Neuronal stem cell (in vitro differentiated cells): ENCODE measurements around the gene MALT1.
A peak's percentile ranks its signal among the peaks of the same experiment; 100 is the strongest.

Experiments
- DNase-seq: peaks from one replicate; pipeline ENCODE4 v3.0.0-alpha.2; 2013; ENCODE audit warnings: low spot score
- H2AFZ ChIP-seq: one replicate; pipeline ENCODE4 v1.6.1; 2013; ENCODE audit warnings: mild to moderate bottlenecking, low read length, inconsistent platforms
- H2AK5ac ChIP-seq: 2 replicates; pipeline ENCODE4 v1.6.1; 2013; ENCODE audit warnings: low read depth, mild to moderate bottlenecking, inconsistent platforms, low read length, moderate library complexity, mixed read lengths
- H2BK120ac ChIP-seq: 2 replicates; pipeline ENCODE4 v1.6.1; 2013; ENCODE audit warnings: low read depth, mild to moderate bottlenecking, inconsistent platforms, low read length, moderate library complexity, mixed read lengths
- H2BK12ac ChIP-seq: one replicate; pipeline ENCODE4 v1.6.1; 2013; ENCODE audit warnings: low read length, inconsistent platforms
- H2BK15ac ChIP-seq: 2 replicates; pipeline ENCODE4 v1.6.1; 2013; ENCODE audit warnings: mild to moderate bottlenecking, low read length, inconsistent platforms, mixed read lengths
- H2BK5ac ChIP-seq: one replicate; pipeline ENCODE4 v1.6.1; 2013; ENCODE audit warnings: inconsistent platforms, mild to moderate bottlenecking, low read length, moderate library complexity
- H3K14ac ChIP-seq: one replicate; pipeline ENCODE4 v1.6.1; 2013; ENCODE audit warnings: low read length, inconsistent platforms
- H3K18ac ChIP-seq: 2 replicates; pipeline ENCODE4 v1.6.1; 2013; ENCODE audit warnings: low read length, inconsistent platforms
- H3K23ac ChIP-seq: 2 replicates; pipeline ENCODE4 v1.6.1; 2013; ENCODE audit warnings: low read depth, mild to moderate bottlenecking, mixed read lengths, low read length, inconsistent platforms; ENCODE audit not compliant: poor library complexity
- H3K27ac ChIP-seq: replicated peaks from 3 replicates; pipeline ENCODE4 v1.5.1; 2013; ENCODE audit warnings: low read length, inconsistent platforms
- H3K27me3 ChIP-seq, 3 experiments: 2 replicates each; pipeline ENCODE4 v1.6.1; 2013; ENCODE audit warnings: low read length in 3 of 3, mild to moderate bottlenecking in 2 of 3, inconsistent platforms in 1 of 3, low read depth in 1 of 3, mixed read lengths in 1 of 3, moderate library complexity in 1 of 3; ENCODE audit not compliant: control insufficient read depth in 3 of 3, insufficient read depth in 3 of 3
- H3K36me3 ChIP-seq, 2 donors: replicated peaks in 1 of 2; 2 replicates each; pipeline ENCODE4 v1.6.1; 2013; ENCODE audit warnings: low read length in 2 of 2; ENCODE audit not compliant: control insufficient read depth in 2 of 2, insufficient read depth in 2 of 2
- H3K4ac ChIP-seq: 2 replicates; pipeline ENCODE4 v1.6.1; 2013; ENCODE audit warnings: inconsistent platforms, mild to moderate bottlenecking, low read length, moderate library complexity
- H3K4me1 ChIP-seq, 2 donors: 1 replicate in 1 of 2; 2 replicates in 1 of 2; pipeline ENCODE4 v1.6.1; 2013; ENCODE audit warnings: low read length in 2 of 2, low read depth in 1 of 2; ENCODE audit not compliant: control insufficient read depth in 2 of 2, insufficient read depth in 1 of 2
- H3K4me2 ChIP-seq: one replicate; pipeline ENCODE4 v1.6.1; 2013; ENCODE audit warnings: mild to moderate bottlenecking, low read length, inconsistent platforms; ENCODE audit not compliant: insufficient read depth, poor library complexity, severe bottlenecking
- H3K4me3 ChIP-seq, 2 donors: 2 replicates each; pipeline ENCODE4 v1.5.1; 2013; ENCODE audit warnings: low read length in 2 of 2, mild to moderate bottlenecking in 2 of 2, inconsistent platforms in 1 of 2, moderate library complexity in 1 of 2
- H3K79me1 ChIP-seq: one replicate; pipeline ENCODE4 v1.6.1; 2013; ENCODE audit warnings: low read depth, mild to moderate bottlenecking, inconsistent platforms, low read length, moderate library complexity
- H3K9ac ChIP-seq: one replicate; pipeline ENCODE4 v1.6.1; 2013; ENCODE audit warnings: mild to moderate bottlenecking, low read depth, low read length, inconsistent platforms; ENCODE audit not compliant: poor library complexity
- H3K9me3 ChIP-seq, 2 donors: replicated peaks in 1 of 2; 2 replicates each; pipeline versions ENCODE3 to v1.6.1; 2013; ENCODE audit warnings: low read length in 2 of 2, mild to moderate bottlenecking in 2 of 2, inconsistent platforms in 1 of 2, low read depth in 1 of 2, mixed read lengths in 1 of 2, moderate library complexity in 1 of 2; ENCODE audit not compliant: control insufficient read depth in 2 of 2, insufficient read depth in 1 of 2
- H4K8ac ChIP-seq: one replicate; pipeline ENCODE4 v1.6.1; 2013; ENCODE audit warnings: low read depth, mild to moderate bottlenecking, inconsistent platforms, low read length, moderate library complexity
- H4K91ac ChIP-seq: one replicate; pipeline ENCODE4 v1.6.1; 2013; ENCODE audit warnings: low read length, low read depth, mild to moderate bottlenecking, inconsistent platforms; ENCODE audit not compliant: poor library complexity
- WGBS, 2 donors: extraction: QIAGEN DNeasy Blood & Tissue Kit; methylation state at CpG; one replicate each; pipeline ENCODE4 v1.1.7; 2013; ENCODE audit warnings: missing lambda C conversion rate in 2 of 2, mixed read lengths in 1 of 2; ENCODE audit not compliant: insufficient read length in 2 of 2, insufficient replicate concordance in 1 of 2; ENCODE audit errors: extremely low coverage in 2 of 2; 5-methylcytosine and 5-hydroxymethylcytosine counted together

Gene MALT1

DNA sequence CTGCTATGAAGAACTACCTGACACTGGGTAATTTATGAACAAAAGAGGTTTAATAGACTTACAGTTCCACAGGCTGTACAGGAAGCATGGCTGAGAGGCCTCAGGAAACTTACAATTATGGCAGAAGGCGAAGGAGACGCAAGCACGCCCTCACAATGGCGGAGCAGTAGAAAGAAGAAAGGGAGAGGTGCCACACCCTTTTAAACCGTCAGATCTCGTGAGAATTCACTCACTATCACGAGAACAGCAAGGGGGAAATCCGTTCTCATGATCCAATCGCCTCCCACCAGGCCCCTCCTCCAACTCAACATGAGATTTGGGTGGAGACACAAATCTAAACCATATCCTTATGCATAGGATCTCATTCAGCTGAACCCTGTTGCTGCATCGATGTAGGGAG is 108.8 kb downstream of the MALT1 start:
- Histone ChIP-seq H3K79me1 (no peaks in the 10 kb centered on the region), H3K18ac (no peak overlapping the region), H4K8ac (no peak overlapping the region), H3K27me3 (peaks cover 0 to 5% (median 0%) of the 10 kb centered on the region in 3 experiments), H2BK15ac (no peak overlapping the region), H2BK5ac (no peak overlapping the region), H3K4me3 (no peak overlapping the region), H2BK120ac (no peak overlapping the region), H3K9me3 (peaks cover 0 to 2% of the 10 kb centered on the region in 2 donors), H4K91ac (no peak overlapping the region), H2AFZ (no peak overlapping the region), H3K4me1 (peaks cover 7 to 13% of the 10 kb centered on the region in 2 donors), H2BK12ac (no peak overlapping the region), H3K36me3 (no peaks in the 10 kb centered on the region), H3K9ac (no peak overlapping the region), H3K4me2 (no peak overlapping the region), H3K14ac (no peak overlapping the region), H2AK5ac (no peak overlapping the region), H3K4ac (no peak overlapping the region), H3K23ac (no peak overlapping the region), H3K27ac (no peak overlapping the region)
- WGBS, 2 donors = no CpG with 5 or more reads among the region's 10 CpGs
- DNase-seq = no peak

DNA sequence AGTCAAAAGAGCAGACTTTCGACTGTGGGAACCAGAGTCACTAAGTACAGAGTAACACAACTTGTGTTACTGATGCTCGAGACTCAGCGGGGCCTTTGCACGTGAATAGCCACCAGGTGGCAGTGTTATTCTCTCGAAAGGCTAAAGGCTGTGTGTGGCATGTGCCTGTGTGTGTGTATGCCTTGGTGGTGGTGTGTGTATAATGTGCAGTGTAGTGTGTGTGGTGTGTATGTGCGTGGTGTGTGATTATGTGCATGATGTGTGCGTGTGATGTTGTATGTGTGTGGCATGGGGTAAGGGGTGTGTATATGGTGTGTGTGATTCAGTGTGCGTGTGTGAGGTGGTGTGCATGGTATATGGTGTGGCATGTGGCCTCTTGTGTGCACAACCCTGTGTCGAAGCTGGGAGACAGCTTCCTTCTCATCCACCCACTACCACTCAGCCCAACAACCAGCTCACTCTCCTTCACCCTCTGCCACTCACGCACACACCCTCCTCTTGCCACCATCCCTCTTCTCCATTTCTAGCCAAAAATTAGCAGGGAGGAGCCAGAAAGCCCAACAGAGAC is 110.4 kb downstream of the MALT1 start:
- Histone ChIP-seq H3K4me3 (peak overlapping the region in 1 of 2 donors; percentile 0), H3K36me3 (no peaks in the 10 kb centered on the region), H3K18ac (peak overlapping the region; percentile 66), H3K4me2 (no peak overlapping the region), H3K27me3 (peaks cover 0 to 5% (median 0%) of the 10 kb centered on the region in 3 experiments), H2BK12ac (peak overlapping the region; percentile 87), H3K14ac (no peak overlapping the region), H4K8ac (no peak overlapping the region), H2AFZ (peak overlapping the region; percentile 20), H2BK5ac (no peak overlapping the region), H2BK15ac (no peak overlapping the region), H3K4me1 (peaks cover 13 to 15% of the 10 kb centered on the region in 2 donors), H2AK5ac (no peak overlapping the region), H4K91ac (no peak overlapping the region), H3K79me1 (no peaks in the 10 kb centered on the region), H2BK120ac (no peak overlapping the region), H3K23ac (no peak overlapping the region), H3K27ac (no peak overlapping the region), H3K9ac (no peak overlapping the region), H3K4ac (no peak overlapping the region), H3K9me3 (peaks cover 0 to 2% of the 10 kb centered on the region in 2 donors)
- no CpG with 5 or more reads among the region's 10 CpGs for WGBS, 2 donors
- DNase-seq = peak; percentile 76

DNA sequence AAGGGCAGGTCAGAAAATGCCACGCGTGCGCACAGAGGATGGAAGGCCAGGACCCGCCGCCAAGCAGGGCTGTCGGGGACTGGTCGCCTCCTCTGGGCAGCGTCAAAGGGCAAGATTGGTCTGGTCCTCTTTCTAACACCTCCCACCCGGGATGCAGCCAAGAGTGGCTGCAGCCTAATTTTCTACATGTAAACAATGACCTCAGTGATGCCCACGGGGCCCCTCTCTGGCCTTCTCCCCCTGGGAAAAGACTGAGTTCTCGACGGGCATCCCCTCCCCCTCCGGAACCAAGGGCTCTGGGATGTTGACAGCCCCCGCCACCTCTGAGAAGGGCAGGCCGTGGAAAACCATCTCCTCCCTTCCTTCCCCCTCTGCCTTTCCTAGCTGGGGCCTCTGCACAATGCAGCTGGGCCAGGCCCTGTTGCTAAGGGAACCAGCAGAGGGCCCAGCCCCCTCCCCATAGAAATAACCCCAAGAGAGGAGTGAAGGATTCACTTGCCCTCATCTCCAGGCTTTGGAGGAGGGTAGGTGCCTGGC is 113.4 kb downstream of the MALT1 start:
- no peak overlapping the region for H3K14ac ChIP-seq
- H2BK15ac ChIP-seq = peak overlapping the region; percentile 18
- no peak for DNase-seq
- peak overlapping the region; percentile 49 for H4K8ac ChIP-seq
- no peak overlapping the region for H3K27ac ChIP-seq
- no peak overlapping the region for H4K91ac ChIP-seq
- H2AFZ ChIP-seq = peak overlapping the region; percentile 85
- H2AK5ac ChIP-seq = peak overlapping the region; percentile 8
- peak overlapping the region; percentile 12 for H3K4me2 ChIP-seq
- H3K9me3 ChIP-seq = no peaks in the 10 kb centered on the region
- H2BK120ac ChIP-seq = peak overlapping the region; percentile 1
- H3K4ac ChIP-seq = no peak overlapping the region
- H3K4me3 ChIP-seq = no peak overlapping the region
- no peaks in the 10 kb centered on the region for H3K27me3 ChIP-seq
- H2BK5ac ChIP-seq = peak overlapping the region; percentile 72
- H3K79me1 ChIP-seq = no peaks in the 10 kb centered on the region
- no peaks in the 10 kb centered on the region for H3K36me3 ChIP-seq
- WGBS, 2 donors = no CpG with 5 or more reads among the region's 15 CpGs
- H3K9ac ChIP-seq = peak overlapping the region; percentile 0
- H3K23ac ChIP-seq = no peak overlapping the region
- peak overlapping the region; percentile 97 for H3K18ac ChIP-seq
- H2BK12ac ChIP-seq = peak overlapping the region; percentile 95
- H3K4me1 ChIP-seq = peaks cover 24 to 25% of the 10 kb centered on the region in 2 donors

DNA sequence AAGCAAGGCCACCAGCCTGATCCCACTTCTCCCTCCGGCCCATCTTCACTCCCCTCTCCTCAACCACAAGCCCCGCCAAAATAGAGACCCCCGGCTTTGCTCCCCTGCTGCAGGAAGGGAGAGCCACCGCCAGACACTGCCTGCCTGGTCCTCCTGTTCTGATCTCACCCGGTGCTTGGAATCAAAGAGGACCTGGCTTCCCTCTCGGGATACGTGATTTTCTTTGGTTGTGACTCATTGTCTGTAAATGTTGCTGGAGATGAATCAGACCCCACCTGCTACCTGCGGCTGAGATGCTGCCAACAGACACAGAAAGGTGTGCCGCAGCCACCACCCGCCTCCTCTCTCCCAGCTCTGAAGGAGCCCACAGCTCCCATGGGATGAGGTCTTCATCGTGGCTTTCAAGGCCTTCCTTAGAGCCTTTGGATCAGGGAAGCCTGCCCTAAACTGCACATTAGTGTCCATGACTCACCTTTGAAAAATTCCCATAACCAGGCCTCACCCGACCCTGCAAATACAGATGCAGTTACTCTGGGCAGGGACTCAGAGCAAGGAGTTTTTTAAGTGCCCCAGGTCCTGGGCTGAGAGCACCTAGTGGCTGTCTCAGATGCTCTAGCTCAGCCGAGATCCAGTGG is 114.0 kb downstream of the MALT1 start:
- no CpG with 5 or more reads among the region's 13 CpGs for WGBS, 2 donors
- peak overlapping the region; percentile 72 for H2BK5ac ChIP-seq
- no peaks in the 10 kb centered on the region for H3K36me3 ChIP-seq
- no peak overlapping the region for H2BK120ac ChIP-seq
- peak overlapping the region; percentile 14 for H2BK15ac ChIP-seq
- H3K4ac ChIP-seq = peak overlapping the region; percentile 44
- no peak overlapping the region for H4K8ac ChIP-seq
- H3K9me3 ChIP-seq = no peaks in the 10 kb centered on the region
- H4K91ac ChIP-seq = peak overlapping the region; percentile 40
- H3K4me2 ChIP-seq = peak overlapping the region; percentile 12
- H2BK12ac ChIP-seq = peak overlapping the region; percentile 86
- no peak overlapping the region for H3K23ac ChIP-seq
- no peak for DNase-seq
- H3K27ac ChIP-seq = peak overlapping the region; percentile 16
- peak overlapping the region; percentile 85 for H2AFZ ChIP-seq
- H3K4me1 ChIP-seq = peaks cover 30 to 31% of the 10 kb centered on the region in 2 donors
- no peak overlapping the region for H3K14ac ChIP-seq
- H3K18ac ChIP-seq = peak overlapping the region; percentile 97
- no peak overlapping the region for H3K9ac ChIP-seq
- H3K4me3 ChIP-seq = no peak overlapping the region
- H2AK5ac ChIP-seq = peak overlapping the region; percentile 8
- H3K27me3 ChIP-seq = no peaks in the 10 kb centered on the region
- H3K79me1 ChIP-seq = no peaks in the 10 kb centered on the region
